HFF-Myc (cell line): Measurements from ENCODE around the gene CISTR.

Experiments
- DNase-seq: peaks from one replicate; pipeline ENCODE4 v3.0.0-alpha.2; 2011; ENCODE audit warnings: low read depth; ENCODE audit errors: extremely low read depth
- H3K4me3 ChIP-seq: replicated peaks from 2 replicates; pipeline ENCODE4 v1.5.1; 2011; ENCODE audit warnings: low read depth, mild to moderate bottlenecking, control low read depth, low read length
- CTCF ChIP-seq: IDR thresholded peaks from 2 replicates; pipeline ENCODE4 v1.5.1; 2012; ENCODE audit warnings: mild to moderate bottlenecking, low read depth, low read length, control low read depth; ENCODE audit errors: missing control alignments

The CISTR gene

GRCh38 chr12:53758081-53758729, 6.4 kb upstream of the CISTR start:
- TF ChIP-seq CTCF: no peak
- no peak overlapping the region for H3K4me3 ChIP-seq
- no peak for DNase-seq

GRCh38 chr12:53757101-53757770, 5.5 kb upstream of the CISTR start:
- no peak overlapping the region for H3K4me3 ChIP-seq
- DNase-seq: no peak
- peak; percentile 87 for TF ChIP-seq CTCF

GRCh38 chr12:53756300-53757100, 4.7 kb upstream of the CISTR start:
- DNase-seq: no peak
- H3K4me3 ChIP-seq: no peak overlapping the region
- TF ChIP-seq CTCF: no peak

- DNase-seq: no peak
- no peak for TF ChIP-seq CTCF
- no peak overlapping the region for H3K4me3 ChIP-seq
Observed at GRCh38 chr12:53755893-53756292, 4.1 kb upstream of the CISTR start.

GRCh38 chr12:53755451-53755891, 3.7 kb upstream of the CISTR start:
- no peak for DNase-seq
- no peak overlapping the region for H3K4me3 ChIP-seq
- TF ChIP-seq CTCF: no peak

- no peak overlapping the region for H3K4me3 ChIP-seq
- no peak for TF ChIP-seq CTCF
- DNase-seq: no peak
Observed at GRCh38 chr12:53754633-53755264, 3.0 kb upstream of the CISTR start.
